ENCODE measurements around the gene RIMKLB.

RIMKLB gene, protein sequence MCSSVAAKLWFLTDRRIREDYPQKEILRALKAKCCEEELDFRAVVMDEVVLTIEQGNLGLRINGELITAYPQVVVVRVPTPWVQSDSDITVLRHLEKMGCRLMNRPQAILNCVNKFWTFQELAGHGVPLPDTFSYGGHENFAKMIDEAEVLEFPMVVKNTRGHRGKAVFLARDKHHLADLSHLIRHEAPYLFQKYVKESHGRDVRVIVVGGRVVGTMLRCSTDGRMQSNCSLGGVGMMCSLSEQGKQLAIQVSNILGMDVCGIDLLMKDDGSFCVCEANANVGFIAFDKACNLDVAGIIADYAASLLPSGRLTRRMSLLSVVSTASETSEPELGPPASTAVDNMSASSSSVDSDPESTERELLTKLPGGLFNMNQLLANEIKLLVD

DNA sequence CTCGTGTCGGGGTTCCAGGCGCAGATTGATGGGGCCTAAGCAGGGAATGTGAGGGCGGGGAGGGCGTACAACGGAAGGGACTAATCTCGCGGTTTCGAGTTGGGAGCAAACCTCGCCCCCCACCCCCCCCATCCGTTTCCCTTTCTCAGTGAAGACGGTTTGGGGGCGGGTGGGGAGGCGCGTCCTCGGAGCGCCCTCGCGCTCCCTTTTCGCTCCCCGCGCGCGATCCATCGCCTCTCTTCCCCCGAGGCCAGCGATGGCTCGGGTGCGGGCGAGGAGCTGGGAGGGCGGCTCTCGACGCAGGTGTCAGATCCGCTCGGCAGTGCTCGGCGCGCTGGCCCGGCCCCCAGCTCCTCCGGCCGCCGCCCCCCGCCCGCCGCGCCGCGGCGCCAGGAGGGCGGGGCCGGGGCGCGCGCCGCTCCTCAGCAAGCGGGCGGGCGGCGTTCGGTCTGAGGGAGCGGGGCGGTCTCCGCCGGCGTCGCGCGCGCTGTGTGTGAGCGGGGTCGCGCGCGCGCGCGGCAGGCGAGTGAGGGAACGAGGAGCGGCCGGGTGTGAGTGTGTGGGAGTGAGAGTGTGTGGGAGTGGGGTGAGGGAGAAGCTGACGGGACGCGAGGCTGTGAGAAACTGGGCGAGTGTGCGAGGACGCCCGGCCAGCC, at the start of gene RIMKLB:
Gene RIMKLB, plus strand, starts transcription at position 516 of the 656 bp plus-strand sequence. CDS start 15,876 bp downstream, outside the sequence.
- H3K4me1 ChIP-seq (ENCODE audit: control insufficient read depth, low read depth, low read length), result peaks cover 32% of the 10 kb centered on the region
- peak within 1 kb of the TSS; percentile 96 for H3K4me3 ChIP-seq (ENCODE audit: low read length)
- H3K27ac ChIP-seq (ENCODE audit: low read length), result peak within 1 kb of the TSS; percentile 91
- peaks cover 9% of the 10 kb centered on the region for H3K36me3 ChIP-seq (ENCODE audit: control insufficient read depth, low read depth, low read length)
- H3K9me3 ChIP-seq (ENCODE audit: control insufficient read depth, low read depth, low read length), result no peaks in the 10 kb centered on the region
- no peaks in the 10 kb centered on the region for H3K27me3 ChIP-seq (ENCODE audit: control insufficient read depth, insufficient read depth, low read length)
- H3K9ac ChIP-seq (ENCODE audit: low read length), result peak within 1 kb of the TSS; percentile 90

DNA sequence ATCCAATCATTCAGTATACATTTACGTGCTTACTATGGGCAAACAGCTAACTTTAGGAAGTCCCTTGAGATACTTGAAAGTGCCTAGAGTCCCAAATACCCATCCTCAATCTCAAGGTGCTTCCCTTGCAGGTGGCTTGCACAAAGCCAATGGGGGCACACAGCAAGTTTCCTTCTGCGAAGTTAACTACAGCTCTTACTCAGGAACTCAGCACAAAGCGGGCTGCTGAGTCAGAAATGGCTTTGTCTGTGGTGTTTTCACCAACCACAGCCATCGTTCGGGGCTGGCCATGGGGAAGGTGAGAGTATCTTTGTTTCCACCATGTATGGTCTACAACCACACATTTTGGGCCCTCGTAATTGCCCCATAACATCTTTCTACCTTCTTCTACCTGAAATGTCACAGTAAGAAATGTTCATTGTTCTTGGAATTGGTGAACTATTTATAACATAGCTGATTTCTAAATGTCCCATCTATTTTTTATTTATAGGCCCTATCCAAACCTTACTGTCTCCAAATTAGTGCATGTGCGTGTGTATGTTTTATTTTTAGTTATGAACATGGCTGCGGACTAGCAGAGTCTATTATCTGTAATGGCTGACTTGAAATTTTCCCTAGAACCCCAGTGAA, 49.1 kb upstream of the RIMKLB start:
- H3K4me3 ChIP-seq (ENCODE audit: low read length), result no peak overlapping the region
- no peaks in the 10 kb centered on the region for H3K36me3 ChIP-seq (ENCODE audit: control insufficient read depth, low read depth, low read length)
- peaks cover 6% of the 10 kb centered on the region for H3K4me1 ChIP-seq (ENCODE audit: control insufficient read depth, low read depth, low read length)
- no peak overlapping the region for H3K27ac ChIP-seq (ENCODE audit: low read length)
- H3K27me3 ChIP-seq (ENCODE audit: control insufficient read depth, insufficient read depth, low read length), result no peaks in the 10 kb centered on the region
- no peak overlapping the region for H3K9ac ChIP-seq (ENCODE audit: low read length)
- no peaks in the 10 kb centered on the region for H3K9me3 ChIP-seq (ENCODE audit: control insufficient read depth, low read depth, low read length)

DNA sequence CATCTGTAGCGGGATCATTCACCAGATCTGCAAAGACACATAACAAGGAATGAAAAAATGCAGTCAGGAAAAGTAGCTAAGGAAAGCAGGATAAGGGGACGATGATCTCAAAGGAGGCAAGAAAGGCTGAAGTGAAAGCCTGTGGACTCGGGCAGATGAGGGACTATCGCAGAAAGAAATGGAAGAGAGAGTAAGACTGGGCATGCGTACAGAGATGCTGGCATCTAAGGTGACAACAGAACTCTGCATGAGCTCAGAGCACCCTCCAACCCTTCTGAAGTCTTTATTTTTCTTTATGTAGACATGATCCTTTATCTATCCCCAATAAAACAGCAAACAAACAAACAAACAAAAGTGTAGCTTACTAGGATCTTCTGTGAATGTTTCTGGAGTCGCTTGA, 42.4 kb upstream of the RIMKLB start:
- H3K4me1 ChIP-seq (ENCODE audit: control insufficient read depth, low read depth, low read length), result no peaks in the 10 kb centered on the region
- H3K27me3 ChIP-seq (ENCODE audit: control insufficient read depth, insufficient read depth, low read length), result no peaks in the 10 kb centered on the region
- no peaks in the 10 kb centered on the region for H3K9me3 ChIP-seq (ENCODE audit: control insufficient read depth, low read depth, low read length)
- no peak overlapping the region for H3K4me3 ChIP-seq (ENCODE audit: low read length)
- no peak overlapping the region for H3K9ac ChIP-seq (ENCODE audit: low read length)
- H3K27ac ChIP-seq (ENCODE audit: low read length), result no peak overlapping the region
- H3K36me3 ChIP-seq (ENCODE audit: control insufficient read depth, low read depth, low read length), result no peaks in the 10 kb centered on the region

DNA sequence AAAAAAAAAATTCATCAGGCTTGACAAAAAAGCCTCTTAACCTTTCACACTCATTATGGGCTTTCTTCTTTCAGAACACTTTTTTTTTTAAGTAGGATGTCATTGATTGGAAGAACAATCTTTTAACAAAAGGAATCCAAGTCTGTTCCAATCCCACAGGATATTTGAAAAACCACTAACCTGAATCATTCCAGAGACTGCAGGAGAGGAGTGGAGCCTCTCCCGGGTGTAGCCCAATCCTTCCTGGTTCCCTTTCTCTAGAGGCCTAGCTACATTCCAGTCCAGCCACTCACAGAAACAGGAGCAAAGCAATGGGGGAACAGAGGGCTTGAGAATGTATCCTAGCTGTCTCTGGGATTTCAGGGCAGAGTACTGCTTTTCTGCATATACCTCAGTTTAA, 39.4 kb upstream of the RIMKLB start:
- H3K9me3 ChIP-seq (ENCODE audit: control insufficient read depth, low read depth, low read length), result no peaks in the 10 kb centered on the region
- H3K27me3 ChIP-seq (ENCODE audit: control insufficient read depth, insufficient read depth, low read length), result no peaks in the 10 kb centered on the region
- no peaks in the 10 kb centered on the region for H3K36me3 ChIP-seq (ENCODE audit: control insufficient read depth, low read depth, low read length)
- H3K4me1 ChIP-seq (ENCODE audit: control insufficient read depth, low read depth, low read length), result no peaks in the 10 kb centered on the region
- no peak overlapping the region for H3K27ac ChIP-seq (ENCODE audit: low read length)
- no peak overlapping the region for H3K4me3 ChIP-seq (ENCODE audit: low read length)
- H3K9ac ChIP-seq (ENCODE audit: low read length), result no peak overlapping the region

DNA sequence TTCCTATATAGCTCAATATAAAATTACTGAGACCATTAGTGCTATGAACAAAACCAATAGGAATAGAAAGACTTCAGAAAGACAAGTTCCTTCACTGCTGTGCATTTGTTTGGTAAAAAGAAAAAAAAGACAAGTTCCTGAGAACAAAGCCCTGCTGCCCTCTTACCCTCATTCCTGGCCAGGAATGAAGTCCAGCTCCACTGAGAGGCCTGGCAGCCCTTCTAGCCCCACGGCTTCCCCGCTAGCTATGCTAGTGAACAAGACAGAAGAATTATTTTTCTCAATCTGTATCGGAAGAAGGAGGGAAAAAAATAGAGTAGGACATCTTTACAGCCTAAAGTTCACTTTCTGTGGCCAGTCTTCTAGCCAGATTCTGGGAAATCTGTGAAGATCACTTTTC, 36.8 kb upstream of the RIMKLB start:
- Histone ChIP-seq H3K27me3 (ENCODE audit: control insufficient read depth, insufficient read depth, low read length) (no peaks in the 10 kb centered on the region), H3K9me3 (ENCODE audit: control insufficient read depth, low read depth, low read length) (no peaks in the 10 kb centered on the region), H3K9ac (ENCODE audit: low read length) (no peak overlapping the region), H3K36me3 (ENCODE audit: control insufficient read depth, low read depth, low read length) (no peaks in the 10 kb centered on the region), H3K4me3 (ENCODE audit: low read length) (no peak overlapping the region), H3K27ac (ENCODE audit: low read length) (no peak overlapping the region), H3K4me1 (ENCODE audit: control insufficient read depth, low read depth, low read length) (no peaks in the 10 kb centered on the region)

DNA sequence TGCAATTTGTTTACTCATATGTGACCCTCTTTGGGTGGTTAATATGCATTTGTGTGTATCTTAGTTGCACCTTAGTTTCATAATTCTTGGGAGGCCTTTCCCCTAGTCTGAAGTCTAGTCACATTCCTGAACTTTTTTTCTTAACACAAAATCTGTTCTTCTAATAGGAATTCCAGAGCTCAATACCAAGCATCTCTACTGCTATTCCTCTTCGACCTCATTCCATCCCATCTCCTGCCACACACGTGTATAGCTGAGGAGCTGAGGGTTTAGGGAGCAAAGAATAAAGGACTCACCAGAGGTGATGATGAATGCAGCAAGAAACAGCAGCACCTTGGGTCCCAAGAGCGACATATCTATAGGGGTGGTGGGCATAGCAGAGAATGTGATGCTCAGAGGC, 36.0 kb upstream of the RIMKLB start:
- Histone ChIP-seq H3K4me1 (ENCODE audit: control insufficient read depth, low read depth, low read length) (no peaks in the 10 kb centered on the region), H3K9ac (ENCODE audit: low read length) (no peak overlapping the region), H3K27ac (ENCODE audit: low read length) (no peak overlapping the region), H3K36me3 (ENCODE audit: control insufficient read depth, low read depth, low read length) (no peaks in the 10 kb centered on the region), H3K27me3 (ENCODE audit: control insufficient read depth, insufficient read depth, low read length) (no peaks in the 10 kb centered on the region), H3K9me3 (ENCODE audit: control insufficient read depth, low read depth, low read length) (no peaks in the 10 kb centered on the region), H3K4me3 (ENCODE audit: low read length) (no peak overlapping the region)

DNA sequence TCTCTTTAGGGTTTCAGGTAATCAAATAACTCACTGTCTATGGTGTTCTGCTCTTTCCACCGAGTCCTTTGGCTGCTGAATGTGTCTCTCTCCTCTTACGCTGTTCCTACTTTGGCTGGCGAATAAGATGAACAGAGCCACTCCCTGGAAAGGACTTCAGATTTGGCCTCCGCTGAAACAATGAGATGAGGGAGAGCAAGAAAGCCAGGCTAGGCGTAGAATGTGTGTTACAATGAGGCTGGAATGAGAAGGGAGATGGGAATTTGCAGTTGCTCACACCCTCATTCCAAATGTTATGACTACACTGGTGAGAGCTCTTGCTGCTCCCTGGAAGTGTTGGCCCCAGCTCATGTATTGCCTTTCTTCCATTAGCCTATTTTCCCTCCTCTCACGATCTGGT, 35.2 kb upstream of the RIMKLB start, which contains the start of gene MFAP5:
Gene MFAP5, minus strand, starts transcription at position 234 of the 400 bp plus-strand sequence. CDS start 722 bp downstream, outside the sequence.
- no peak within 1 kb of the TSS for H3K4me3 ChIP-seq (ENCODE audit: low read length)
- H3K4me1 ChIP-seq (ENCODE audit: control insufficient read depth, low read depth, low read length), result no peaks in the 10 kb centered on the region
- no peaks in the 10 kb centered on the region for H3K27me3 ChIP-seq (ENCODE audit: control insufficient read depth, insufficient read depth, low read length)
- H3K27ac ChIP-seq (ENCODE audit: low read length), result no peak within 1 kb of the TSS
- no peaks in the 10 kb centered on the region for H3K9me3 ChIP-seq (ENCODE audit: control insufficient read depth, low read depth, low read length)
- no peak within 1 kb of the TSS for H3K9ac ChIP-seq (ENCODE audit: low read length)
- H3K36me3 ChIP-seq (ENCODE audit: control insufficient read depth, low read depth, low read length), result no peaks in the 10 kb centered on the region

DNA sequence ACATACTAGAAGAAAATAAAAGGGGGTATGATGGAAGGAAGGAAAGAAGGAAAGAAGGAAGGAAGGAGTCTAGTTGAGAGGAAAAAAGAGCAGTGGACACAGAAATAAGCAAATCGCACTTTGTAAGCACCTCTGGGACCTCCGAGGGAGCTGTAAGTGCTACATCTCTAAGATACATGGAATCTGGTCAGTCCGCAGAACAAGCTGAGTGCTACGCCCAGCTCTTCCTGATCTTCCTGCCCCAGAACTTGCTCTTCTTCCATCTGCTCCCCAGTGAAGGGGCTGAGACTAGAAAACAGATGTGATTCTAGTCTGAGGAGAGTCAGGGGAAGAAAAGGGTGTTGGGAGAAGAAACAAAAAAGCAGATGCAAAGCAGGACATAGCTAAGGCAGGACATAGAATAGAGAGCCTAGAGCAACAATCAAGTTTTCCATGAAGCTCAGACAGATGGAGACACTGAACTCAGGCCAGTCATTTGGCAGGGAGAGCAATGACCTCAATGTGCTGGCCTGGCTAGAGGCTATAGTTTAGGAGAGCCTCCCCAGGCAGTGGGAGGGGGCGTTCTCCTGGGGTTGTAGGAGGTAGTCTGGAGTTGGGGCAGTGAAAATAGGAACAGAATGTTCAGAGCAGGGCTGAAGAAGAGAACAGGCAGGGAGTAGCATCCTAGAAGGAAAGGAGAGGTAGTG, 33.4 kb upstream of the RIMKLB start:
- Histone ChIP-seq H3K4me3 (ENCODE audit: low read length) (no peak overlapping the region), H3K27me3 (ENCODE audit: control insufficient read depth, insufficient read depth, low read length) (no peaks in the 10 kb centered on the region), H3K27ac (ENCODE audit: low read length) (no peak overlapping the region), H3K4me1 (ENCODE audit: control insufficient read depth, low read depth, low read length) (no peaks in the 10 kb centered on the region), H3K9ac (ENCODE audit: low read length) (no peak overlapping the region), H3K36me3 (ENCODE audit: control insufficient read depth, low read depth, low read length) (no peaks in the 10 kb centered on the region), H3K9me3 (ENCODE audit: control insufficient read depth, low read depth, low read length) (no peaks in the 10 kb centered on the region)

DNA sequence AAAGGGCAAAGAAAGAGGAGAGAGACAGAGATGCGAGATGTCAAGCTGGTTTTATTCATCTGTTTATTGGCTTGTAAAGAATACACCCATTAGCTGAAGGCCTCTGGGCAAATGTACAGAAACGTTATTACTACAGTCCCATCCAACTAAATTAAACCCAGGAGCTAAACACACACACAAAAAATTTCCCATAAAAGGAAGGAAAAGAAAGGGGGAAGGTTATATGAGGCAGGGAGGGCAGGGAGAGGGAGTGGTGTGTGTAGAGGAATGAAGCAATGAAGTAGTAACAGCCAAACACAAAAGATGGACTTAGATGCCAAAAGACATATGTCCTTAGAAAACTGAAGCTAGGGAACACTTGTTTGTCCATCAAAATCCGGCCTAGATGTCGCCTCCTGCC, 32.0 kb upstream of the RIMKLB start:
- Histone ChIP-seq H3K4me1 (ENCODE audit: control insufficient read depth, low read depth, low read length) (no peaks in the 10 kb centered on the region), H3K27ac (ENCODE audit: low read length) (no peak overlapping the region), H3K4me3 (ENCODE audit: low read length) (no peak overlapping the region), H3K9ac (ENCODE audit: low read length) (no peak overlapping the region), H3K27me3 (ENCODE audit: control insufficient read depth, insufficient read depth, low read length) (no peaks in the 10 kb centered on the region), H3K36me3 (ENCODE audit: control insufficient read depth, low read depth, low read length) (no peaks in the 10 kb centered on the region), H3K9me3 (ENCODE audit: control insufficient read depth, low read depth, low read length) (no peaks in the 10 kb centered on the region)

DNA sequence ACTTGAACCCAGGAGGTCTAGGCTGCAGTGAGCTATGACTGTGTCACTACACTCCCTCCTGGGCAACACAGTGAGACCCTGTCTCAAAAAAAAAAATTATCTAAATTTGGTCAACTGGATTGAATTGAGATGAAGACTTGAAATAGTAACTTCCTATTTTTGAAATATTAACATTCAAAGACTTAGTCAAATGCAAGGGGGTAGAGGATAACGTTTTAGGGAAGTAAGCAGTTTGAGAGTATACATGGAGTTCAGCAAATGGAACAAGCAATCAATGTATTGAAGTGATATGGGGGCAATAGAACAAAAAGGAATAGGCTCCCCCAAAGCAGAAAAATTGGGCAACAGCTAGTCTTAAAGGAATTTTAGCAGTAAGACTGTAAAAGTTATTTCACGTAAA, 30.5 kb upstream of the RIMKLB start:
- Histone ChIP-seq H3K4me1 (ENCODE audit: control insufficient read depth, low read depth, low read length) (no peaks in the 10 kb centered on the region), H3K27ac (ENCODE audit: low read length) (no peak overlapping the region), H3K9ac (ENCODE audit: low read length) (no peak overlapping the region), H3K4me3 (ENCODE audit: low read length) (no peak overlapping the region), H3K36me3 (ENCODE audit: control insufficient read depth, low read depth, low read length) (no peaks in the 10 kb centered on the region), H3K9me3 (ENCODE audit: control insufficient read depth, low read depth, low read length) (no peaks in the 10 kb centered on the region), H3K27me3 (ENCODE audit: control insufficient read depth, insufficient read depth, low read length) (no peaks in the 10 kb centered on the region)

DNA sequence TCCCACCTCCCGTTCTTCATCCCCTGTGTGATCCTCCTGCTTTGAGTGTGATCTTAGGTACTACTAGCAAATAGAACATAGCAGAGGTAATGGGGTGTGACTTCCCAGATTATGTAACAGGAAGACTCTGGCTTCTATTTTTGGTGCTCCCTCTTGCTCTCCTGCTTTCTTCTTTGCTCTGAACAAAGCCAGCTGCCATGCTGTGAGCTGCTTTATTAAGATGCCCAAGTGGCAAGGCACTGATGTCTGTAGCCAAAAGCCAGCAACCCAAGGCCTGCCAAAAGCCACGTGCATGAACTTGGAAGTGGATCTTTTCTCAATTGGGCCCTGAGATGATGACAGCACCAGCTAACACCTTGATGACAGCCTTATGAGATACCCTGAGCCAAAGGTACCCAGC, 29.4 kb upstream of the RIMKLB start:
- H3K4me3 ChIP-seq (ENCODE audit: low read length), result no peak overlapping the region
- no peak overlapping the region for H3K9ac ChIP-seq (ENCODE audit: low read length)
- H3K36me3 ChIP-seq (ENCODE audit: control insufficient read depth, low read depth, low read length), result no peaks in the 10 kb centered on the region
- H3K4me1 ChIP-seq (ENCODE audit: control insufficient read depth, low read depth, low read length), result no peaks in the 10 kb centered on the region
- no peaks in the 10 kb centered on the region for H3K9me3 ChIP-seq (ENCODE audit: control insufficient read depth, low read depth, low read length)
- no peaks in the 10 kb centered on the region for H3K27me3 ChIP-seq (ENCODE audit: control insufficient read depth, insufficient read depth, low read length)
- no peak overlapping the region for H3K27ac ChIP-seq (ENCODE audit: low read length)

Measured in iPS-18a (cell line).